OCI-LY7 (cell line): Measurements from ENCODE around the gene PSMD4.

Source experiments
- EZH2phosphoT487 ChIP-seq: fragments of 200-600 bp; sonication (generic); IDR thresholded peaks from 2 replicates; pipeline ENCODE4 v1.6.1; 2018; ENCODE audit warnings: low read depth, borderline replicate concordance, mild to moderate bottlenecking, mixed run types, antibody characterized with exemption, low read length, moderate library complexity, mixed read lengths
- TF ChIP-seq, protein P1 (sequence below): fragments of 200-600 bp; sonication (generic); conservative IDR thresholded peaks from 2 replicates; pipeline ENCODE4 v1.5.1; 2014; ENCODE audit warnings: mild to moderate bottlenecking, antibody characterized with exemption, low read length, moderate library complexity, mixed read lengths

DNA sequence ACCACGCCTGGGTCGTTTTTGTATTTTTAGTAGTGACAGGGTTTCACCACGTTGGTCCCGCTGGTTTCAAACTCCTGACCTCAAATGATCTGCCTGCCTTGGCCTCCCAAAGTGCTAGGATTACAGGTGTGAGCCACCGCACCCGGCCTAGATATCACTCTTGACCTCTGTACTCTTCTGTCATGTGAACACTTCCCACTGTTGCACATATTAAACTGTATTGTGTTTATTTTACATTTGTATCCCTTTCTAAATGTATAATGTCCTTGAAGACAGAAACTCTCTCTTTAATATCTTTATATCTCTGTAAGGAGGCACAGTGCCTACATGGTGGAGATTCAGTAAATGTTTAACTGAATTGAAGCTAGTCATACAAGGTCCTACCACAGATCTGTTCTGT lies 19.3 kb upstream of the PSMD4 start:
- TF ChIP-seq, protein P1, sequence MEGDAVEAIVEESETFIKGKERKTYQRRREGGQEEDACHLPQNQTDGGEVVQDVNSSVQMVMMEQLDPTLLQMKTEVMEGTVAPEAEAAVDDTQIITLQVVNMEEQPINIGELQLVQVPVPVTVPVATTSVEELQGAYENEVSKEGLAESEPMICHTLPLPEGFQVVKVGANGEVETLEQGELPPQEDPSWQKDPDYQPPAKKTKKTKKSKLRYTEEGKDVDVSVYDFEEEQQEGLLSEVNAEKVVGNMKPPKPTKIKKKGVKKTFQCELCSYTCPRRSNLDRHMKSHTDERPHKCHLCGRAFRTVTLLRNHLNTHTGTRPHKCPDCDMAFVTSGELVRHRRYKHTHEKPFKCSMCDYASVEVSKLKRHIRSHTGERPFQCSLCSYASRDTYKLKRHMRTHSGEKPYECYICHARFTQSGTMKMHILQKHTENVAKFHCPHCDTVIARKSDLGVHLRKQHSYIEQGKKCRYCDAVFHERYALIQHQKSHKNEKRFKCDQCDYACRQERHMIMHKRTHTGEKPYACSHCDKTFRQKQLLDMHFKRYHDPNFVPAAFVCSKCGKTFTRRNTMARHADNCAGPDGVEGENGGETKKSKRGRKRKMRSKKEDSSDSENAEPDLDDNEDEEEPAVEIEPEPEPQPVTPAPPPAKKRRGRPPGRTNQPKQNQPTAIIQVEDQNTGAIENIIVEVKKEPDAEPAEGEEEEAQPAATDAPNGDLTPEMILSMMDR, result no peak
- no peak for TF ChIP-seq EZH2phosphoT487
